HCT116 (cell line): ENCODE measurements around the gene FRMD8. TPM values are rescaled to one million over a fixed set of nuclear protein-coding genes. Genes with fewer than 3 reads are reported as not detected.

Experiments
- ATAC-seq: fragments of 200-7000 bp; cut with Tn5 transposase; 2 replicates; pipeline ENCODE4 v1.9.1; 2020; ENCODE audit warnings: mild to moderate bottlenecking, moderate library complexity
- BruUV-seq: library from RNA; stranded (reverse); fragments of 400-500 nt; replicated peaks from 2 replicates; lab custom pipeline; 2021; lab: Mats Ljungman, UMichigan
- CTCF ChIA-PET: fragments of 300-600 bp; sonication (Branson Sonifier 250); formaldehyde crosslinking; loops from one replicate; lab custom pipeline; 2021; ENCODE audit warnings: antibody characterized with exemption; lab: Charles Lee
- POLR2A ChIA-PET: fragments of 300-600, 350-600 bp; sonication (Branson Sonifier 250); formaldehyde crosslinking; loops from one replicate; lab custom pipeline; 2021; ENCODE audit warnings: antibody characterized with exemption; lab: Charles Lee
- RAD21 ChIA-PET, 2 experiments: fragments of 300-600 bp; sonication (Branson Sonifier 250); formaldehyde crosslinking; loops; one replicate each; lab custom pipeline; 2023; ENCODE audit warnings: low total read pairs in 2 of 2; ENCODE audit not compliant: uncharacterized antibody in 2 of 2, unreplicated experiment in 2 of 2, low non-redundant PET in 1 of 2; lab: Charles Lee
- DNase-seq: peaks from one replicate; pipeline ENCODE4 v3.0.0-alpha.2; 2010; ENCODE audit warnings: low read depth, low spot score
- H2AFZ ChIP-seq: fragments of 200-600 bp; shearing (Covaris generic), sonication (generic); 2 replicates; pipeline ENCODE4 v1.6.1; 2017; ENCODE audit warnings: low read depth, mixed run types, mixed read lengths, antibody characterized with exemption, low read length; ENCODE audit not compliant: poor library complexity, severe bottlenecking
- H3K27ac ChIP-seq: 2 replicates; pipeline ENCODE4 v1.5.1; 2012; ENCODE audit warnings: low read depth, low read length
- H3K27me3 ChIP-seq: fragments of 200-600 bp; sonication (generic); 2 replicates; pipeline ENCODE4 v1.6.1; 2016; ENCODE audit warnings: mixed run types, low read length, mixed read lengths; ENCODE audit not compliant: insufficient read depth
- H3K36me3 ChIP-seq, 2 experiments: fragments of 200-500 bp in 1 of 2; fragments of 200-600 bp in 1 of 2; sonication (Bioruptor generic) in 1 of 2; sonication (generic) in 1 of 2; 2 replicates each; pipeline versions ENCODE4 v1.5.1 to v1.6.1; 2014 to 2016; ENCODE audit warnings: low read length in 2 of 2, inconsistent platforms in 1 of 2, mixed read lengths in 1 of 2, mixed run types in 1 of 2; ENCODE audit not compliant: insufficient read depth in 2 of 2, control insufficient read depth in 1 of 2
- H3K4me1 ChIP-seq, 2 experiments: fragments of 200-600 bp in 1 of 2; sonication (generic) in 1 of 2; 2 replicates each; pipeline versions ENCODE4 v1.5.1 to v1.6.1; 2012 to 2017; ENCODE audit warnings: low read length in 2 of 2, inconsistent platforms in 1 of 2, mild to moderate bottlenecking in 1 of 2, mixed read lengths in 1 of 2, mixed run types in 1 of 2, moderate library complexity in 1 of 2; ENCODE audit not compliant: insufficient read depth in 2 of 2, control insufficient read depth in 1 of 2
- H3K4me2 ChIP-seq: fragments of 200-600 bp; sonication (generic); 2 replicates; pipeline ENCODE4 v1.6.1; 2017; ENCODE audit warnings: mixed run types, low read length, mixed read lengths
- H3K4me3 ChIP-seq, 2 experiments: fragments of 200-600 bp in 1 of 2; sonication (generic) in 1 of 2; replicated peaks in 1 of 2; 2 replicates each; pipeline ENCODE4 v1.5.1; 2011 to 2016; ENCODE audit warnings: low read length in 2 of 2, control low read depth in 1 of 2, low read depth in 1 of 2, mild to moderate bottlenecking in 1 of 2, mixed read lengths in 1 of 2, mixed run types in 1 of 2
- H3K79me2 ChIP-seq: fragments of 200-600 bp; sonication (generic); 2 replicates; pipeline ENCODE4 v1.6.1; 2017; ENCODE audit warnings: mild to moderate bottlenecking, mixed run types, low read length, moderate library complexity, mixed read lengths; ENCODE audit not compliant: insufficient read depth
- H3K9ac ChIP-seq: fragments of 200-600 bp; sonication (generic); 2 replicates; pipeline ENCODE4 v1.6.1; 2016; ENCODE audit warnings: low read length, mixed read lengths
- H3K9me2 ChIP-seq: fragments of 200-600 bp; sonication (generic), shearing (Covaris generic); 2 replicates; pipeline ENCODE4 v1.6.1; 2017; ENCODE audit warnings: mixed run types, mild to moderate bottlenecking, moderate library complexity; ENCODE audit not compliant: insufficient read depth
- H3K9me3 ChIP-seq, 2 experiments: fragments of 200-500 bp in 1 of 2; fragments of 200-600 bp in 1 of 2; sonication (Bioruptor generic) in 1 of 2; sonication (generic) in 1 of 2; 2 replicates each; pipeline ENCODE4 v1.6.1; 2014 to 2017; ENCODE audit warnings: low read length in 2 of 2, mixed read lengths in 2 of 2, inconsistent platforms in 1 of 2, low read depth in 1 of 2, mild to moderate bottlenecking in 1 of 2, mixed run types in 1 of 2, moderate library complexity in 1 of 2; ENCODE audit not compliant: control insufficient read depth in 1 of 2, insufficient read depth in 1 of 2
- H4K20me1 ChIP-seq: fragments of 200-600 bp; sonication (generic), shearing (Covaris generic); 2 replicates; pipeline ENCODE4 v1.6.1; 2017; ENCODE audit warnings: mixed run types, mild to moderate bottlenecking, moderate library complexity; ENCODE audit not compliant: insufficient read depth
- CBX3 ChIP-seq: IDR thresholded peaks from 2 replicates; pipeline ENCODE4 v1.6.1; 2012; ENCODE audit warnings: low read depth
- ELF1 ChIP-seq: IDR thresholded peaks from 2 replicates; pipeline ENCODE4 v1.6.1; 2012; ENCODE audit warnings: low read depth, borderline replicate concordance
- FOSL1 ChIP-seq: IDR thresholded peaks from 2 replicates; pipeline ENCODE4 v1.6.1; 2012; ENCODE audit warnings: low read depth
- POLR2A ChIP-seq: IDR thresholded peaks from 2 replicates; pipeline ENCODE4 v1.7.0; 2011; ENCODE audit warnings: borderline replicate concordance; ENCODE audit not compliant: insufficient read depth, insufficient read length; ENCODE audit errors: extremely low read depth
- POLR2AphosphoS5 ChIP-seq: IDR thresholded peaks from 2 replicates; pipeline ENCODE4 v1.6.1; 2011; ENCODE audit warnings: mild to moderate bottlenecking, low read depth, low read length, moderate library complexity
- RAD21 ChIP-seq: IDR thresholded peaks from 2 replicates; pipeline ENCODE4 v1.6.1; 2012; ENCODE audit warnings: low read depth, mild to moderate bottlenecking
- SIN3A ChIP-seq: IDR thresholded peaks from 2 replicates; pipeline ENCODE4 v1.6.1; 2012; ENCODE audit warnings: low read depth
- TCF7L2 ChIP-seq: IDR thresholded peaks from 2 replicates; pipeline ENCODE4 v1.7.0; 2011; ENCODE audit warnings: borderline replicate concordance, inconsistent platforms; ENCODE audit not compliant: insufficient read depth, insufficient read length; ENCODE audit errors: extremely low read depth
- YY1 ChIP-seq: IDR thresholded peaks from 2 replicates; pipeline ENCODE4 v1.6.1; 2011; ENCODE audit warnings: low read length, low read depth, moderate library complexity, mild to moderate bottlenecking; ENCODE audit not compliant: insufficient replicate concordance; ENCODE audit errors: extremely low read depth
- ZFX ChIP-seq: fragments of 450-650 bp; IDR thresholded peaks from 2 replicates; pipeline ENCODE4 v1.6.1; 2017
- intact Hi-C: fragments of 100-400 bp; cut with micrococcal nuclease; formaldehyde crosslinking; loops from 2 replicates; pipeline ENCODE4 v1.10.0; 2022
- total RNA-seq: library from RNA; stranded (reverse); gene quantifications from one replicate; pipeline ENCODE4 v1.2.1, GENCODE V29; 2021; ENCODE audit not compliant: unreplicated experiment
- TF ChIP-seq, protein P1 (sequence below): IDR thresholded peaks from 2 replicates; pipeline ENCODE4 v1.6.1; 2012

Gene FRMD8
- total RNA-seq, 1 experiment from 2014 or later, result 35.8 TPM

DNA sequence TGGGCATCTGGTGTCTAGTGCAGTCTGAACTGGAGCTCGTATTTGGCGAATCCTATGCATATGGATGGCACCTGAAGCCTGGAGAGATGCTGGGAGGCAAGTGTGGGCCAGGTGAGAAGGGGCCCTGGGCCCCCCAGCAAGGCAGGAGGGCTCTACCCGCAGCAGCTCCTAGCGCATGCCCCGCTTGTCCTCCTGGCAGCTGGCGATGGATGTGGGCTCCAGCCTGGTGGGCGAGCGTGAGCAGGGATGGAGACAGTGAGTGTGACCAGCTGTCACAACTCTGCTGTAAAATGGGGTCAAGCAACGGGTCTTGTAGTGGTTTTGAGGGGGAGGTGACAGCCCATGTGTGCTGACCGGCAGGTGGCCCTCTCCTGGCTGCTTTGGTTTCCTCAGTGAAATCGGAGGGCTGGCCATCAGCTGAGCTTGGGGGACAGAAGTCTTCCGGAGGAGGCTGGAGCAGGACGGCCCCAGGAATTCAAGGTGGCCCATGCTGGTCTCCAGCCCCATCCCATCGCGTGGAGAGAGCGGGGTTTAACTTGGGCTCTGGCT, 12.0 kb downstream of the FRMD8 start:
- BruUV-seq, result no TSS peak
- no peak overlapping the region for H3K27ac ChIP-seq
- ATAC-seq (no peak), DNase-seq (no peak)
- peaks cover 7 to 23% of the 10 kb centered on the region in 2 experiments for H3K36me3 ChIP-seq
- intact Hi-C loops, result no loop called here
- no peak for TF ChIP-seq ELF1
- no peak for TF ChIP-seq TCF7L2
- no peak for TF ChIP-seq YY1
- TF ChIP-seq FOSL1, result no peak
- no peak for TF ChIP-seq ZFX
- TF ChIP-seq SIN3A, result no peak
- no peak overlapping the region for H3K9ac ChIP-seq
- H3K27me3 ChIP-seq, result no peaks in the 10 kb centered on the region
- ChIA-PET CTCF (no interaction called here), POLR2A (no interaction called here), RAD21 (no interaction called here)
- H3K9me2 ChIP-seq, result no peaks in the 10 kb centered on the region
- no peaks in the 10 kb centered on the region for H4K20me1 ChIP-seq
- no peak overlapping the region for H3K4me3 ChIP-seq
- no peaks in the 10 kb centered on the region for H3K9me3 ChIP-seq
- no peak overlapping the region for H2AFZ ChIP-seq
- H3K4me1 ChIP-seq, result no peaks in the 10 kb centered on the region
- H3K79me2 ChIP-seq, result no peaks in the 10 kb centered on the region
- H3K4me2 ChIP-seq, result no peak overlapping the region

DNA sequence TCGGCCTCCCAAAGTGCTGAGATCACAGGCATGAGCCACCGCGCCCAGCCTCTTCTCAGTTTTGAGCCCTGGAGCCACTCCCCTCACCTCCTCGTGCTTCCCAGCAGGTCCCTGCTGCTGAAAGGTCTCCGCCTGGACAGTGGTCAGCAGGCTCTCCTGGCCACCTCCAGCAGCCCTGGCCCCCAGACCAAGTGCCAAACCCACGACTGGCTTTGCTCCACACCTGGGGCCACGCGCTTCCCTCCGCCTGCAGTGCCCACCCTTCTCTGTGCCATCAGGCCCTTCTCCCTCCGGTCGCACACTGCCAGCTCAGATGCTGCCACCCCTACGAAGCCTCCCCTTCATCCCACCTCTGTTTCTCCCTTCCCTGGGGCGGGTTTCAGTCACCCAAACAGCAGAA, 12.8 kb downstream of the FRMD8 start:
- H3K36me3 ChIP-seq, result peaks cover 9 to 21% of the 10 kb centered on the region in 2 experiments
- POLR2A ChIA-PET, result no interaction called here
- intact Hi-C loops, result no loop called here
- H3K27ac ChIP-seq, result no peak overlapping the region
- no peaks in the 10 kb centered on the region for H3K9me3 ChIP-seq
- no peak for TF ChIP-seq POLR2A
- TF ChIP-seq CBX3, result no peak
- TF ChIP-seq POLR2AphosphoS5, result no peak
- TF ChIP-seq, protein P1, sequence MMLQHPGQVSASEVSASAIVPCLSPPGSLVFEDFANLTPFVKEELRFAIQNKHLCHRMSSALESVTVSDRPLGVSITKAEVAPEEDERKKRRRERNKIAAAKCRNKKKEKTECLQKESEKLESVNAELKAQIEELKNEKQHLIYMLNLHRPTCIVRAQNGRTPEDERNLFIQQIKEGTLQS, result no peak
- no peak for TF ChIP-seq YY1
- TF ChIP-seq RAD21, result no peak
- TF ChIP-seq, all 23 proteins: peak for 0
- H3K27me3 ChIP-seq, result no peaks in the 10 kb centered on the region
- H3K4me1 ChIP-seq, result no peaks in the 10 kb centered on the region
- no peaks in the 10 kb centered on the region for H3K9me2 ChIP-seq
- H3K4me2 ChIP-seq, result no peak overlapping the region
- no TSS peak for BruUV-seq
- CTCF ChIA-PET, result no interaction called here
- no peak overlapping the region for H3K4me3 ChIP-seq
- H2AFZ ChIP-seq, result no peak overlapping the region
- DNase-seq, result no peak
- no peak overlapping the region for H3K9ac ChIP-seq
- H4K20me1 ChIP-seq, result no peaks in the 10 kb centered on the region
- no peaks in the 10 kb centered on the region for H3K79me2 ChIP-seq
- ATAC-seq, result no peak
- RAD21 ChIA-PET, result no interaction called here
